Suprapubic skin (tissue), 4 donors: ENCODE measurements around the gene RBM27.

Experiments
- CTCF ChIP-seq, 2 donors: fragments of 200-600 bp in 1 of 2; fragments of 450-650 bp in 1 of 2; sonication (generic) in 1 of 2; IDR thresholded peaks; one replicate each; pipeline ENCODE4 v1.5.1; 2016 to 2019; ENCODE audit warnings: antibody characterized with exemption in 2 of 2, mild to moderate bottlenecking in 1 of 2, moderate library complexity in 1 of 2
- EP300 ChIP-seq: sonication (generic); formaldehyde crosslinking; IDR thresholded peaks from one replicate; pipeline ENCODE4 v1.6.1; 2017; ENCODE audit warnings: antibody characterized with exemption
- POLR2A ChIP-seq, 2 donors: fragments of 450-650 bp; IDR thresholded peaks; one replicate each; pipeline ENCODE4 v1.6.1; 2017; ENCODE audit warnings: antibody characterized with exemption in 2 of 2, mild to moderate bottlenecking in 2 of 2, moderate library complexity in 2 of 2
- POLR2AphosphoS5 ChIP-seq, 3 donors: sonication (generic); formaldehyde crosslinking; IDR thresholded peaks; one replicate each; pipeline ENCODE4 v1.6.1; 2017; ENCODE audit warnings: antibody characterized with exemption in 3 of 3

GRCh38 chr5:146208916-146209522, 5.6 kb downstream of the RBM27 start:
- TF ChIP-seq CTCF (IDR thresholded peaks at IDR 0.05) (no peak), POLR2A (IDR thresholded peaks at IDR 0.05) (no peak), EP300 (no peak), POLR2AphosphoS5 (IDR thresholded peaks at IDR 0.05) (no peak)
